PC-9 (cell line): ENCODE measurements around the gene CDC42BPG. TPM values are rescaled to one million over a fixed set of nuclear protein-coding genes. Genes with fewer than 3 reads are reported as not detected.
A peak's percentile ranks its signal among the peaks of the same experiment; 100 is the strongest.

Experiments
- BruUV-seq: library from RNA; stranded (reverse); fragments of 400-500 nt; replicated peaks from 2 replicates; lab custom pipeline; 2021; lab: Mats Ljungman, UMichigan
- CTCF ChIA-PET: fragments of 300-600 bp; sonication (Branson Sonifier 250); formaldehyde crosslinking; loops from one replicate; lab custom pipeline; 2022; ENCODE audit warnings: antibody characterized with exemption; lab: Charles Lee
- POLR2A ChIA-PET: fragments of 300-600 bp; sonication (Branson Sonifier 250); formaldehyde crosslinking; loops from one replicate; lab custom pipeline; 2022; ENCODE audit warnings: antibody characterized with exemption; ENCODE audit not compliant: unreplicated experiment; lab: Charles Lee
- DNase-seq, 2 experiments: peaks; one replicate each; pipeline versions ENCODE4 v3.0.0 to v3.0.0-alpha.2; 2015 to 2022; ENCODE audit warnings: mixed read lengths in 1 of 2
- H2AFZ ChIP-seq: fragments of 200-600 bp; sonication (generic); 2 replicates; pipeline ENCODE4 v1.8.1; 2017; ENCODE audit warnings: antibody characterized with exemption
- H3F3A ChIP-seq: fragments of 200-600 bp; sonication (generic); 2 replicates; pipeline ENCODE4 v1.8.1; 2017; ENCODE audit warnings: antibody characterized with exemption, mild to moderate bottlenecking, low read depth; ENCODE audit not compliant: insufficient read depth
- H3K27ac ChIP-seq: fragments of 200-600 bp; sonication (generic); 2 replicates; pipeline ENCODE4 v1.6.1; 2016; ENCODE audit warnings: mixed run types
- H3K27me3 ChIP-seq: fragments of 200-600 bp; sonication (generic); 2 replicates; pipeline ENCODE4 v1.6.1; 2016; ENCODE audit warnings: low read depth, mixed run types; ENCODE audit not compliant: insufficient read depth
- H3K36me3 ChIP-seq: fragments of 200-600 bp; sonication (generic); 2 replicates; pipeline ENCODE4 v1.6.1; 2016; ENCODE audit warnings: low read depth, mixed run types
- H3K4me1 ChIP-seq: fragments of 200-600 bp; sonication (generic); replicated peaks from 2 replicates; pipeline ENCODE4 v1.6.1; 2016; ENCODE audit warnings: mixed run types; ENCODE audit not compliant: insufficient read depth
- H3K4me2 ChIP-seq: fragments of 200-600 bp; sonication (generic); 2 replicates; pipeline ENCODE4 v1.6.1; 2017; ENCODE audit warnings: mixed run types
- H3K4me3 ChIP-seq: fragments of 200-600 bp; sonication (generic); 2 replicates; pipeline ENCODE4 v1.6.1; 2016; ENCODE audit warnings: mixed run types
- H3K79me2 ChIP-seq: fragments of 200-600 bp; sonication (generic); 2 replicates; pipeline ENCODE4 v1.6.1; 2017; ENCODE audit warnings: low read depth, mixed run types
- H3K9me2 ChIP-seq: fragments of 200-600 bp; sonication (generic); 2 replicates; pipeline ENCODE4 v1.8.1; 2017; ENCODE audit warnings: mild to moderate bottlenecking; ENCODE audit not compliant: insufficient read depth
- H3K9me3 ChIP-seq: fragments of 200-600 bp; sonication (generic); 2 replicates; pipeline ENCODE4 v1.8.1; 2016; ENCODE audit warnings: low read depth; ENCODE audit not compliant: insufficient read depth
- H4K20me1 ChIP-seq: fragments of 200-600 bp; sonication (generic); 2 replicates; pipeline ENCODE4 v1.8.1; 2017; ENCODE audit not compliant: insufficient read depth
- CTCF ChIP-seq: fragments of 200-600 bp; sonication (generic); conservative IDR thresholded peaks from 2 replicates; pipeline ENCODE4 v1.6.1; 2017; ENCODE audit warnings: mixed run types, antibody characterized with exemption, mild to moderate bottlenecking, moderate library complexity
- EZH2 ChIP-seq: fragments of 200-600 bp; sonication (generic); IDR thresholded peaks from 2 replicates; pipeline ENCODE4 v1.8.0; 2017; ENCODE audit warnings: antibody characterized with exemption, low read depth
- intact Hi-C: fragments of 100-400 bp; cut with micrococcal nuclease; formaldehyde crosslinking; loops from one replicate; pipeline ENCODE4 v1.10.0; 2022; ENCODE audit not compliant: unreplicated experiment
- total RNA-seq: library from RNA; stranded (reverse); gene quantifications from 2 replicates; pipeline ENCODE4 v1.2.3, GENCODE V29; 2021

The CDC42BPG gene
- total RNA-seq, 1 experiment from 2014 or later = 31.3 TPM

- Histone ChIP-seq H3K4me3 (no peak overlapping the region), H3K9me3 (no peaks in the 10 kb centered on the region), H3K4me1 (peaks cover 57% of the 10 kb centered on the region), H3K27me3 (no peaks in the 10 kb centered on the region), H3K36me3 (peaks cover 29% of the 10 kb centered on the region), H3K9me2 (no peaks in the 10 kb centered on the region), H3K27ac (0 out of 2 replicates have a peak overlapping the region, but pooled peaks have one; percentile 17), H4K20me1 (peaks cover 63% of the 10 kb centered on the region), H3F3A (peaks cover 30% of the 10 kb centered on the region; the same call in 1 of the 2 replicates), H3K4me2 (peak overlapping the region; percentile 29; the same call in 1 of the 2 replicates), H2AFZ (no peak overlapping the region), H3K79me2 (peaks cover 99% of the 10 kb centered on the region)
- intact Hi-C loops = loop anchor here (1.0 kb wide), 2 partner anchors 8 to 14 kb away; no protein-coding TSS in a partner anchor
- TF ChIP-seq EZH2 (no peak), CTCF (no peak)
- POLR2A ChIA-PET = interaction anchor here (0.5 to 2.0 kb wide), 8 partner anchors 8 to 1331 kb away, joined by 3 to 21 read pairs (median 10); partner anchors contain the start of genes CDC42BPG, NEAT1 and SF1
- peak; percentile 55 to 88 for DNase-seq
- CTCF ChIA-PET = interaction anchor here (0.5 to 2.3 kb wide), 4 partner anchors 19 to 129 kb away, joined by 3 to 11 read pairs (median 3); no protein-coding TSS in a partner anchor
- no TSS peak for BruUV-seq
Measured at GRCh38 chr11:64868904-64869570, 24.6 kb upstream of the CDC42BPG start.

- H3F3A ChIP-seq = peaks cover 30% of the 10 kb centered on the region; the same call in 1 of the 2 replicates
- peak; percentile 52 to 69 for DNase-seq
- H3K27me3 ChIP-seq = no peaks in the 10 kb centered on the region
- BruUV-seq = no TSS peak
- H3K27ac ChIP-seq = peak overlapping the region; percentile 17; the same call in 1 of the 2 replicates
- H3K4me3 ChIP-seq = no peak overlapping the region
- CTCF ChIA-PET = interaction anchor here (0.6 to 2.3 kb wide), 3 partner anchors 13 to 130 kb away, joined by 3 to 11 read pairs (median 6); no protein-coding TSS in a partner anchor
- peaks cover 56% of the 10 kb centered on the region for H4K20me1 ChIP-seq
- peaks cover 57% of the 10 kb centered on the region for H3K4me1 ChIP-seq
- H2AFZ ChIP-seq = no peak overlapping the region
- POLR2A ChIA-PET = interaction anchor here (0.7 to 2.0 kb wide), 3 partner anchors 9 to 13 kb away, joined by 5 to 21 read pairs (median 8); no protein-coding TSS in a partner anchor
- H3K4me2 ChIP-seq = no peak overlapping the region
- no peaks in the 10 kb centered on the region for H3K9me3 ChIP-seq
- peaks cover 99% of the 10 kb centered on the region for H3K79me2 ChIP-seq
- no peak for TF ChIP-seq EZH2
- no peak for TF ChIP-seq CTCF
- H3K9me2 ChIP-seq = no peaks in the 10 kb centered on the region
- intact Hi-C loops = loop anchor here (1.0 kb wide), 1 partner anchor 13 kb away; no protein-coding TSS in a partner anchor
- peaks cover 22% of the 10 kb centered on the region for H3K36me3 ChIP-seq
Measured at GRCh38 chr11:64867748-64868462, 23.5 kb upstream of the CDC42BPG start.

- 0 out of 2 replicates have a peak, but pooled peaks cover 9% of the 10 kb centered on the region for H3K36me3 ChIP-seq
- H3K4me3 ChIP-seq = no peak overlapping the region
- intact Hi-C loops = no loop called here
- peaks cover 54% of the 10 kb centered on the region for H3K4me1 ChIP-seq
- H3F3A ChIP-seq = peaks cover 35% of the 10 kb centered on the region; the same call in 1 of the 2 replicates
- H3K27me3 ChIP-seq = no peaks in the 10 kb centered on the region
- H2AFZ ChIP-seq = no peak overlapping the region
- H3K27ac ChIP-seq = 0 out of 2 replicates have a peak overlapping the region, but pooled peaks have one; percentile 24
- POLR2A ChIA-PET = no interaction called here
- no peak for TF ChIP-seq EZH2
- TF ChIP-seq CTCF = no peak
- no TSS peak for BruUV-seq
- CTCF ChIA-PET = no interaction called here
- no peak for DNase-seq
- no peaks in the 10 kb centered on the region for H3K9me2 ChIP-seq
- H4K20me1 ChIP-seq = peaks cover 42% of the 10 kb centered on the region
- peaks cover 99% of the 10 kb centered on the region for H3K79me2 ChIP-seq
- H3K4me2 ChIP-seq = peak overlapping the region; percentile 2; the same call in 1 of the 2 replicates
- H3K9me3 ChIP-seq = no peaks in the 10 kb centered on the region
Measured at GRCh38 chr11:64866173-64866491, 21.7 kb upstream of the CDC42BPG start.
